K562 (cell line): ENCODE results near the gene SOX12. TPM values are rescaled to one million over a fixed set of nuclear protein-coding genes. Genes with fewer than 3 reads are reported as not detected.

Experiments
- CHD7 ChIP-seq: fragments of 200-600 bp; sonication (generic); IDR thresholded peaks from one replicate; pipeline ENCODE4 v1.6.1; 2012; ENCODE audit warnings: mild to moderate bottlenecking, low read depth, low read length, inconsistent platforms
- TEAD1 ChIP-seq, 2 experiments: fragments of 450-650 bp in 1 of 2; sonication (generic) in 1 of 2; formaldehyde crosslinking; IDR thresholded peaks; 2 replicates each; pipeline versions ENCODE4 v1.4.0 to v1.8.0; 2020 to 2022; ENCODE audit warnings: mild to moderate bottlenecking in 2 of 2, missing genetic modification reagents in 1 of 2
- ZBTB43 ChIP-seq: sonication (generic); formaldehyde crosslinking; IDR thresholded peaks from 2 replicates; pipeline ENCODE4 v1.8.0; 2023; ENCODE audit warnings: mild to moderate bottlenecking, missing genetic modification reagents
- polyA plus RNA-seq, 8 experiments: library from polyadenylated mRNA; depleted of rRNA in 4 of 8; stranded (reverse) in 5 of 8; unstranded in 3 of 8; fragments of >200 nt; fragmentation: Nextera tagmentation in 2 of 8; fragmentation: Illumina TruSeq in 1 of 8; extraction: Ambion mirVana in 2 of 8; extraction: Trizol in 1 of 8; gene quantifications; 2 replicates each; pipeline versions ENCODE4 v1.2.1 to v1.2.3, GENCODE V29; 2011 to 2014; ENCODE audit warnings: inconsistent platforms in 1 of 8, missing spikeins in 1 of 8
- total RNA-seq, 7 experiments: library from RNA; depleted of rRNA in 6 of 7; stranded (reverse); fragments of >200 nt in 6 of 7; fragmentation: Illumina TruSeq in 2 of 7; extraction: Trizol in 2 of 7; gene quantifications; 2 replicates each; pipeline versions ENCODE4 v1.2.1 to v1.2.3, GENCODE V29; 2011 to 2021; ENCODE audit warnings: low replicate concordance in 1 of 7

The SOX12 gene
- total and polyA plus RNA-seq, 9 of the 15 experiments (the other 6 are each of a cell fraction or from before 2014, with no cell fraction given), result 0.42 to 26.3 (median 2.6) TPM

GRCh38 chr20:362271-363254 is 37.2 kb downstream of the SOX12 start (continued):
- no peak for TF ChIP-seq CHD7
- TF ChIP-seq ZBTB43 (CRISPR knock-in tag), result no peak
- TF ChIP-seq TEAD1 (CRISPR knock-in tag; IDR thresholded peaks at IDR 0.05), result no peak; a peak in 1 of 4 replicates
